ENCODE data around the gene YTHDF1.
A peak's percentile ranks its signal among the peaks of the same experiment; 100 is the strongest.
"Not testable (repeated sequence)": the region's sequence is repeated elsewhere in the genome, so short reads cannot be mapped to it uniquely, and the experiment has no call there.

The YTHDF1 gene

DNA sequence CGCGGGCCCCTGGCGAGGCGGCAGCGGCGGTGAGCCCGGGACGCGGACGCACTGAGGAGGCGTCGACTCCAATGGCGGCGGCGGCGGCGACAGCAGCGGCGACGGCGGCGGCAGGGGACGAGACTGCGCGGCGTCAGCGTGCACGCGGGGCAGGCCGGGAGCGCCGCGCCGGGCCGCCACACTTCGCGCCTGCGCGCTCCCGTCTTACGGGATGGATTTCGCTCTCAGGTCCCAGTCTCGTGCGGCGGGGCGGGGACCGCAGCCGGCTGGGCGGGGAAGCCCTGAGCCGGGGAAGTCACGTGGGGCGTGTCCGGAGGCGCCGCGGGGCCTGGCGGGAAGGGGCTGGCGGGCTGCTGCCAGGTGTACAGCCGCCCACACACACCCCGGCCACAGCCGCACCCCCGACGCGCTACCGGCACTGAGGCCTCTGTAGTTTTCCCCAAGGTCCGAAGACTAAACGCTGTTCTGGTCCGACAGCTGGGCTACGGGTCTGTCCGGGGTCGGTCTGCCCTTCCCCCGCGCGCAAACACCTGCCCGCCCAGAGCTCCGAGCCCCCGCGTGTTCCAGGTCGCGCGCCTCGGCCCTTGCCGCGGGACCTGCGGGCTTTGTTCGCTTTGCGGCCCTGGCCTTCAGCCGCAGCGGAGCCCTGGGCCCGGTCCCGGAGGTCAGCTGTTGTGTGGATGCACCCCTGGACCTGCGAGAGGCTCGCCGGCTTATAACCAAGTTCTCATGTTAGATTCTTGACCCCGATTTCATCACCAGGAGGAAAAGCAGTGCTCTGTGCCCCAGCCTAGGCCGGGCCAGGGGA, at the start of gene YTHDF1:
Gene YTHDF1 (minus strand): TSS at position 91 of the 808 bp plus-strand sequence. CDS start 239 bp downstream, outside the sequence.
- DNase-seq (ENCODE audit: low read depth in 2 of 2) = peak; percentile 91 to 95

DNA sequence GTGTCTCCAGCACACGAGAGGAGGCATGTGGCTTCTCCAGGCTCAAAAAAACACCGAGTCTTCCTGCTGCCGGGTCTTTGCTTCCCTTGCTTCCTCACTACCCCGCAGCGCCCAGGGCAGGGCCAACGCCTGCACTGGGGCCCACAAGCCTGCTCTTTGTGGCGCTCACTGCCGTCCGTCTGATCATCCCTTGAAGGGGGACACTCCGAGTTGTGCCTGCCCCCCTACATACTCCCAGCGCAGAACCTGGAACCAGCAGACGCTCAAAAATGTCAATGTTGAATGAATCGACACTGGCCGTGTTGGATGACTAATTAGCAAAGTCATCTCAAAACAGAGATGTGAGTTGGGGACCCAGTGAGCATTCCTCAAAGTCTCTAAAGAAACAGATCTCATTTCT, 48.6 kb upstream of the YTHDF1 start:
- no peak for DNase-seq (ENCODE audit: low read depth in 2 of 2)

DNA sequence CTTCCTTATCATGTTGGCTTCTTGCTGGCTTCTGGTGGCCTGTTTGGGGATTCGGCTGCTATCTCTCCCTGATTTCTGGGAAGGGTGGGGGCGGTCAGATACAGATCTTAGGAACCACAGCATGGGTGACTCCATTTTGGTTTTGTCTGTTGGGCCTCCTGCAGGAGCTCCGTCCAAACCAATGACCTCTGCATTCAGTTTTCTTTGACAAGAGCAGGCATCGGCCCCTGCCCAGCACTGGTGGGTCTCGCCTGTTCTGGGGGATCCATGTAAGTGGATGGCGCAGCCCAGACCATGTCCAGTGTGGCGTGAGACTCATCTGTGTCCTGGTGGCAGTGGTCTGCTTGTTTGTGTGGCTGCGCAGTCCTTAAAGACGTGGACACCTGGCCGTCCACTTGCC, 48.1 kb upstream of the YTHDF1 start:
- DNase-seq (ENCODE audit: low read depth in 2 of 2) = no peak

DNA sequence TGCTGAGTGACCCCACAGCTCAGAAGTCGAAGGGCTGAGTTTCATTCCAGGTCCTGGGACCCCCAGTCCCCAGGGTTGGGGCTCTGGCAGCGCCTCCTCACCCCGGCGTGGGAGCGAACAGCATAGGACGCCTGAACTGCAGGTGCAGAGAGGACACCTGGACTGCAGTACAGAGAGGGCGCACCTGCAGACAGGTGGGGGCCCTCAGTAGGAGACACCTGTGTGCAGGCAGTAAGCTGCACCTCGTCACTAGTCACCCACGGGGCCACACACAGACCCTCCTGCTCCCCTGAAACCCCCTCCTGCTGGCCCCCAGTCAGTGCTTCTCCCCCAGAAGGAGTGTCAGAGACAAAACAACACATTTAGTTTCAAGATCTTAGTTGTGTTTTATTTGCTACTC, 46.9 kb upstream of the YTHDF1 start:
- DNase-seq (ENCODE audit: low read depth in 2 of 2) = no peak

DNA sequence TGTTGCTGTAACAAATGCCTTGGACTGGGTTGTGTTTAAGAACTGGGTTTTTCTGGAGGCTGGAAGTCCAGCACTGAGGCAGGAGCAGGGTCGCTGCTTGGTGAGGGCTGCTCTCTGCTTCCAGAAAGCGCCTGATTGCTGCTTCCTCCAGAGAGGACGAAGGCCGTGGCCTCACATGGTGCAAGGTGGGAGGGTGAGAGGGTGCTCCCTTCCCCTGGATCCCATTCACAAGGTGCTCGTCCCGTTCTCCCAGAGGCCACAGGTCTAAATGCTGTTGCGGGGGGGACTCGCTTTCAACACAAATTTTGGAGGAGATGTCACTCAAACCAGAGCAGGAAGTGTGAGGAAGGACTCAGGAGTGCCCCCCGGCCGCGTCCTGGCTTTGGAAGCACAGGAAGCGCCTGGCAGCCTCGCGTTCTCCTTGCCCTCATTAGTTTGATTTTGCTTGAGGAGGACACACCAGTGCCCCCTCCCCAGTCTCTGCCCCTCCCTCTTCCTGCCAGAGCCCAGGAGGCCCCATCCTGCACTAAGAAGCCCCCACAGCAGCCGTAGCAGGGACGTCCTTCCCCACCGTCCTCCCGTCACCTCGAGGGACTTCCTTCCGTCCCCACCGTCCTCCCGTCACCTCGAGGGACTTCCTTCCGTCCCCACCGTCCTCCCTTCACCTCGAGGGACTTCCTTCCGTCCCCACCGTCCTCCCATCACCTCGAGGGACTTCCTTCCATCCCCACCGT, 46.0 kb upstream of the YTHDF1 start:
- no peak for DNase-seq (ENCODE audit: low read depth in 2 of 2)

DNA sequence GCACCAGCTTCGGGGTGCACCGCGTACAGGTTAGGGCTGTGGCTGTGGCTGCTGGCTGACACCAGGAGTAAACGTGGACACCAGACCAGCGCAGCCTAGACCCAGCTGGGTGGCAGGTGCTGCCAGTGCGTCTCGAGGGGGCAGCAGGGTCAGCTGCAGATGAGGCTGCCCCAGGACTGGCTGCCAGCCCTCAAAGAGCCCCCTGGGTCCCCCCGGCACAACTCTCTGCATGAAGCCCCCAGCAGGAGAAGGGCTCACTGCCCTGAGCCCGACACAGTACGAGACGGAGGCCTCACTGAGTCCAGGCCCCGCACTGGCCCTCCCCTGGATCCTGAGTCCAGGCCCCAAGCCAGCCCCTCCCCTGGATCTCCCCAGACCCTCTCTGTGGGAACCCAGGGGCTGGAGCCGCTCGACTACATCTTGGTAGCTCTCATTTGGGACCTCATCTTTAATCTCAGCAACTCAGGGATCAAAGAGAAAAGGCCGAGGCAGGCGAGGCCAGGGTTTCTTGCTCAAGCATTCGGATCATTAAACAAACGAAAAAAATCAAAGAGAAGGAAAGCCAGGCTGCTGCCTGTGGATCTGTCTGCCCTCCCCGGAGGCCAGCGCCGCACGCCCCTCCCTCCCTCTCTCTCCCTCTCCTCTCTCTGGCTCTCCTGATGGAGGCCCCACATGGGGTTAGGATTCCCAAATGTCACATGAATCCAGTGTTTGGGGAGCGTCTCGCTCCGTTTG, 45.3 kb upstream of the YTHDF1 start:
- no peak for DNase-seq (ENCODE audit: low read depth in 2 of 2)

DNA sequence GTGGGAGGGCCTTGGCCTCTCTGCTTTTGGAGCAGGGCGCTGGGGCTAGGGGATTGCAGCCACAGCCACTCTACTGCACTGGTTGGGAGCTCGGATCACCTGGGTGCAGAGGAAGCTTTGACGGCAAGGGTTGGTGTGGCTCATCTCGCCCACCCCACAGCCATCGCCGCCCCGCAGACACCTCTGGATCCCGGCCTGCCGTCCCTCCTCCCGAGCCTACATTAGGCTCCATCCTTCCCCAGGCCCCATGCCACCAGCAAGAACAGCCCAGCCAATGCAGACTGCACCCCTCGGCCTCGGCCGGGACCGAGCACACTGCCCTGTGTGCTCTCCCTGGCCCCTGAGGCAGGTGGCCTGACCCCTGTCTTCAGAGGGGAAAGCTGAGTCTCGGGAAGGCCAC, 44.6 kb upstream of the YTHDF1 start:
- DNase-seq (ENCODE audit: low read depth in 2 of 2) = no peak

DNA sequence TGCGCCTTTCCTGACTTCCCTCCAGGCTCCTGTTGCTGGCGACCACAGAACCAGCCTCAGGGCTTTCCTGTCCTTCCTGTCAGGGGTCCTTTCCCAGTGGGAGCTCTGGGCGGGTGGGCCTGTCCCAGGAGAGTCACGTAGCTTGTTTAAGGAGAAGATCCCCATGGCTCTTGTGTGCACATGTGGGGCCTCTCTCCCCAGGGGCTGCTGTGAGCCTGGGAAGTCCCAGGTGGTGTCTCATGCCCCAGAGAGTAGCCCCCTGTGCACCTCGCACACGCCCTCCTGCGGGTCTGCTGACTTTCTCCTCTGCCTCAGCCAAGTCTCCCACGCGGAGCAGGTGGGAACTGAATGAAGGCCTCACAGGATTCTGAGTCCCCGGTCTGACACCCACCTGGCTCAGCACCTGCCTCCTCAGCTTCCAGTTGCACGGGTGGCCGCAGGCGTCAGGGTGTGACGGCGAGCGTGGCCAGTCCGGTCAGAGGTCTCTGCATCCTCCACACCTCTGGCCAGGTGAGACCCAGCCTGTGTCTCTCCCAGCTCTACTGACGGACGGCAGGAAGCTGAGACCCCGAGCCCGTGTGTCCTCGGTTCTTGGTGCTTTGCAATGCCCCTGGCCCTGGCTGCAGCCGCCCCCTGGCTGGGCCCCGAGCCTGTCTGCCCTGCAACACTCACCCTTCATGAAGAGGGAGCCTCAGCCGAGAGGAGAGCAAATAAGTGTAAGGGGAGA, 44.0 kb upstream of the YTHDF1 start:
- DNase-seq (ENCODE audit: low read depth in 2 of 2) = no peak

DNA sequence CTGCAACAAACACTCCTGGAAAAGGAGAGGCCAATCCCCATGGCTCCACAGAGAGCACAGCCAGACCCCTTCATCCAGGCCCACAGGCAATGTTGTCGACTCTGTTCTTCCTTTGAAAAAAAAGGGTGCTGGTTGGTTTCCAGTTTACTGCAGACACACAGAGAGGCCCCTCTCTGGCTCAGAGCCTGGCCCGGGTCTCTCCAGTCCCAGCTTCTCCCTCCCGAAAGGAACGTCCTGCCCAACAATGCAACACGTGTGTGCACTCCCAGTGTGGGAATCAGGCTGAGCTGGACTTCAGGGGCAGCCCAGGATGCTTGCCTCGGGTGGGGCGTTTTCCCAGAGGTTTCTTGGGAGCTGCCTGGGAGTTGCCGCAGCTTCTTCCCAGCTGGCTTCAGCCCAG, 42.9 kb upstream of the YTHDF1 start:
- DNase-seq (ENCODE audit: low read depth in 2 of 2) = no peak

DNA sequence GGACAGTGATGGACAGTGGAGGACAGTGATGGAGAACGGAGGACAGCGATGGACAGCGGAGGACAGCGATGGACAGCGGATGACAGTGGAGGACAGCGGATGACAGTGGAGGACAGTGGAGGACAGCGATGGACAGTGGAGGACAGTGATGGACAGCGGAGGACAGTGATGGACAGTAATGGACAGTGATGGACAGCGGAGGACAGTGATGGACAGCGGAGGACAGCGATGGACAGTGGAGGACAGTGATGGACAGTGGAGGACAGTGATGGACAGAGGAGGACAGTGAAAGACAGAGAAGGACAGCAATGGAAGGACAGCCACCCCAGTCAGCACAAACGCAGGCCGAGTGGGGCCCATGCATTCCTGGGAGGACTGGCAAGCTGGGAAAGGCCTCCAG, 41.7 kb upstream of the YTHDF1 start:
- no peak for DNase-seq (ENCODE audit: low read depth in 2 of 2)

DNA sequence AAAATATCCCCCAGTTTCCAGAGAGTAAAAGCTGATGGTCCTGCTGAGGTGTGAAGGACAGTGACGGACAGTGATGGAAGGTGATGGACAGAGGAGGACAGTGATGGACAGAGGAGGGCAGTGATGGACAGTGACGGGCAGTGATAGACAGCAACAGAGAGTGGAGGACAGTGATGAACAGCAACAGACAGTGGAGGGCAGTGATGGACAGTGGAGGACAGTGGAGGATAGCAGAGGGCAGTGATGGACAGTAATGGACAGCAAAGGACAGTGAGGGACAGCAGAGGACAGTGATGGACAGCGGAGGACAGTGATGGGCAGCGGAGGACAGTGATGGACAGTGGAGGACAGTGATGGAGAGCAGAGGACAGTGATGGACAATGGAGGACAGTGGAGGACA, 41.0 kb upstream of the YTHDF1 start:
- no peak for DNase-seq (ENCODE audit: low read depth in 2 of 2)

DNA sequence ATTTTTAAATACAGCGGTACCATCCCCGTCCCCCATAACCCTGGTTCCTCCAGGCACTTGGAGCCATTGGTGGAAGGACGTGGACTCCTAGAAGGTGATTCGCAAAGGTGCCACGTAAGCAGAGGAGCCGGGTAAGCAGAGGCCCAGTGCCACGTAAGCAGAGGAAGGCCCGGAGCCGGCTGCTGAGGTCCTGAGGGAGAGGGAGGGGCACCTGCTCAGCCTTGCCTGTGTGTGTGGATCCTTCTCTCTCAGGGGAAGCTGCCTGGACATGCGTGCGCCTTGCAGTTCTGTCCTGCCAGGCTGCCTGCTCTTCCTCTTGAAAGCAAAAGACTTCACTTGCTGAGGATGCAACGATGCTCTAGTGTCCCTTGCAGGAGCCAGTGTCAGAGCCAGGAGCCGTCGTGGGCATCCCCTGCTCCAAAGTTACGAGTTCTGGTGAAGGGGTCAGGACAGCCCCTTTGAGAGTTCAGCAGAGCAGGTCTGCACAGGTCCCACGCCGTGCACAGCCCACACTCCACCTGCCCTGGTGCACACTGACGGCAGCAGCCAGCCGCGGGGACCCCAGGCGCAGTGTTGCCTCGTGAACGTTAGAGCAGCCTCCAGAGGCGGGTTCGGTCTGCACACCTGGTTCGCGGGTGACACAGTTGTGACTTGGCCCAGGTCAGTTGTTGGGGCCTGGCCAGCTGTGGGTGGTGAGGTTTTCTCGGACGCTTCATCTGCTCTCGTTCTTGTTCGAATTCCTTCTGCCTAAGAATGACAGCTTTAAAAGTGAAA, 40.2 kb upstream of the YTHDF1 start:
- no peak for DNase-seq (ENCODE audit: low read depth in 2 of 2)

DNA sequence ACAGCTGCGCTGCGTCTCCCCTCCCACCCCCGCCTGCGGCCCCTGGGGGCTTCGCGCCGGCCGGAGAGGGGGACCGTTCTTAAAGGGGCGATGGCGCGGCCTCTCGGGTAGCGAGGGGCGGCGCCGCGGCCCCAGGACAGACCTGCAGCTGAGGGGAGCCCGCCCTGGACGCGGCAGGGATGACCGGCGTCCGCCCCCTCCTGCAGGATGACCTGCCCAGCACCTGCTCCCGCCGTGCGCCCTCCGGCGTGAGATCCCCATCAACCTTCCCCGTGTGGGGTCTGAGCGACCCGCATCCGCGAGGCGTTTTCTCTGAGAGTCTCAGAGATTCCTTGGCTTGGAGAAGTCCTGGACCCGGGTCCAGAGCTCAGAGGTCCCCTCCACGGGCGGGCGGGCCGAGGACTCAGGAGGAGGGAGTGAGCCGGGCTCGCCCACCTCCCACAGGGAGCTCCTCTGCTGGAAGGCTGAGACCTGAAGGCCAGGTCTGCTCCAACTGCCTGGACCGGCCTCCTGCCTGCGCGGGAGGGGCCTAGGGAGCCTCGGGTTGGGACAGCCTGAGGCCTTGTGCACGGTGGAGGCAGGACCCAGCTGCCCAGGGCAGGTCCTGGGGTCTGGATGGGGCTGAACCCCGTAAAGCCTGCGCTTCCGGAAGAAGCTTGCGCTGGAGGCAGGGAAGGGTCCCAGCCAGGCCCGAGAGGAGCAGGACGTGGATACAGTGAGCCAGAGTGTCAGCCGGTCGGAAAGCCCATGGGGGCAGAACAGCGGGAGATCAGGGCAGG, 38.9 kb upstream of the YTHDF1 start:
- no peak for DNase-seq (ENCODE audit: low read depth in 2 of 2)

DNA sequence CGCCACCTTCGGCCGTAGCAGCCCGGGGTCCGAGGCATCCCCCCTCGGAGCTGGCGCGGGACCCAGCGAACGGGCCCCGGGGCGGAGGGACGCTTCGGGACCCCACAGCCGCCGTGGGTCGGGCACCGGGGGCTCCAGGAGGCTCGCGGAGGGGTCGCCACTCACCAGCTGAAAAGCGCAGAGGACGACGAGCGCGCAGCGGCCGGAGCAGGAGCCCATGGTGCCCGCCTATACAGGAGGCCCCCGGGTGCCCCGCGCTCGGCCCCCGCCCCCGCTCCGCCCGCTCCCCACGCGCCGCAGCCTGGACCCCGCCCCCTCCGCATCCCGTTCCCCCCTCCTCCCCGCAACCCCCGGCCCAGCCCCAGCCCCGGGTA, 38.3 kb upstream of the YTHDF1 start, which contains the start of gene NKAIN4:
Gene NKAIN4 (minus strand): TSS at position 232 of the 374 bp plus-strand sequence. CDS start 13 bp downstream, at position 219.
- no peak for DNase-seq (ENCODE audit: low read depth in 2 of 2)

DNA sequence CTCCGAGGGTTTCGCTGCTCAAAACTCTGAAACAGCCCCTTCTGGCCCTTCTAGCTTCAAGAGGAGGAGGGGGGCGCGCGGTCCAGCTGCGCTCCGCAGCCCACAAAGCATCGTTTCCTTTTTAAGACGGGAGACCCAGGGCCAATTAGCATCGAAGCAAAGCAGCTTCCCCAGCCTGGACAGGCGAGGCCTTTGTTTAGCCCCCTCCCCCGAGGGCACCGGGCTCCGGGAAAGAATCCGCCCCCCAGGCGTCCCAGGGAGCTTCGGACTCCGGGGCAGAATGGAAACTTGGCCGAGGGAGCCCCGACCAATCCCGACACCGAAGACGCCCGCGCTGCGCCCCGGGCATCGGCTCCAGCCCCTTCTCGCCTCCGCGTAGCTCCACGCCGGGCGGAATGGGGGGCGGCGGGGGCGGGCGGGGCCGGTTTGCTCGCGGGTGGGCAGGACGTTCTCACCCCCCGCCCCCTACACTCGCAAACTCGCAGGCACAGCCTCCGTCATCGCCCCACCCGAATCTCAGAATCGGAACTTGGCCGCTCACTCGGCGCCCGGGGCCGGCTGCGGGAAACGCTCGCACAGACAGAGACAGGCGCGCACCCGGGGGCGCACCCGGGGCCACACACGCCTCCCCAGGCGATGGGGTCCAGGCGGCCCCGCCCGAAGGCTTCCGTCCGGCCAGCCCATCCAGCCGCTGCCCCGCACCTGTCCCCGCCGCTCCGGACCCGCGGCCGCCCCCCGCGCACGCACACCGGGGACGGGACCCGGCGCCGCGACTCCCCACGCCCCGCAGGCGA, 37.7 kb upstream of the YTHDF1 start:
- no peak for DNase-seq (ENCODE audit: low read depth in 2 of 2)

DNA sequence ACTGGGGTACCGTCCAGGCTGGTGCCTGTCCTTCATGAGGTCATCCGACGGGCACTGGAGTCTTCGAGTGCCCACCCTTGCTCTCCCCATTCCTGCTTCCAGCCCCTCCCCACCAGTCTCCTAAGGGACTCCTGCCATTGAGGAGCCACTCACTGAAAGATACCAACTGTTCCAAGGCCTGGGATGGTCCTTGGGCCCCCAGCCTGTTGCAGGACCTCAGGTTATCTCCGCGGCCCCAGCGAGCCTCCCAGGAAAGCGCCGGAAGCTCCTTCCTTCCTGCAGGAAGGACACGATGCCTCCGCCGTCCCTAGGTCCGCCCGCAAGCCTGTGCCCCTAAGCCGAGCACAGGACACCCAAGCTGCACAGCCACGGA, 37.1 kb upstream of the YTHDF1 start:
- DNase-seq (ENCODE audit: low read depth in 2 of 2) = no peak

DNA sequence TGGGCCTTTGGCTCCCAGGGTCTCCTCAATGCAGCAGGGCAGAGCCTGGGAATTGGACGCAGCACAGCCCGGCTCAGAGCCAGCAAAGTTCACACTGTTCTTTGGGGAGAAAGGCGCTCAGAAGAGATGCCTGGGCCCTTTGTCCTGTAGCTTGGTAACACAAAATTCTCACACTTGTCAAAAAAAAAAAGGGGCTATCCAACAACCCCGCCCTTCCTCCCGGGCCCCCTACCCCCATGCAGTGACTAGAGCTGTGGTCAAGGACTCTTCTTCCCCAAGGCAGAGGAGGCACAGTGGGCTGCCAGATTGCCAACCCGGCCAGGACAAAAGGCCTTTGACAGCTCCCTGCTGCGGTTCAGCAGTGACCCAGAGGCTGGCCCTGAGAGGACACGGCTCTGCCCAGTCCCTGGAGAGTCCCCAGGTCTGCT, 36.4 kb upstream of the YTHDF1 start:
- DNase-seq (ENCODE audit: low read depth in 2 of 2) = no peak

DNA sequence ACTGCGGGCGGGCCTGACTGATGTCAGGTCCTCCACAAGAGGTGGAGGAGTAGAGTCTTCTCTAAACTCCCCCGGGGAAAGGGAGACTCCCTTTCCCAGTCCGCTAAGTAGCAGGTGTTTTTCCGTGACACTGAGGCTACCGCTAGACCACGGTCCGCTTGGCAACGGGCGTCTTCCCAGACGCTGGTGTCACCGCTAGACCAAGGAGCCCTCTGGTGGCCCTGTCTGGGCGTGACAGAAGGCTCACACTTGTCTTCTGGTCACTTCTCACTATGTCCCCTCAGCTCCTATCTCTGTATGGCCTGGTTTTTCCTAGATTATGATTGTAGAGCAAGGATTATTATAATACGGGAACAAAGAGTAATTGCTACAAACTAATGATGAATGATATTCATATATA, 35.4 kb upstream of the YTHDF1 start:
- not testable (repeated sequence) for DNase-seq (ENCODE audit: low read depth in 2 of 2)

DNA sequence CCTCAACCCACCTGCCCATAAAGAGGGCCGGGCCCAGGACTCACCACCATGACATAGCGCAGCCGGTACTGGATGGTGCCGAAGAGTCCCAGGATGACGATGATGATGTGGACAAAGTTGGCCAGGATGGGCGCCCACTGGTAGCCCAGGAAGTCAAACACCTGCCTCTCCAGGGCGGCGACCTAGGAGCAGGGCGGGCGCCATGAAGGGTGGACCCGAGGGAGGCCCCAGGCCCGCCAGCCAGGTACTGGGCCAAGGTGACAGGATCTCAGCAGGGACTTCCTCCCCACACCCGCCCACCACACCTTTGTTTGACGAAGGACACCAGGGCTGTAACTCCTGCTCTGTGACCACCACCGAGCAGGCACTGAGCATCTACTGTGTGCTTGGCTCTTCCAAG, 34.0 kb upstream of the YTHDF1 start:
- DNase-seq (ENCODE audit: low read depth in 2 of 2) = no peak
